ENCODE measurements around the gene SYK. TPM values are rescaled to one million over a fixed set of nuclear protein-coding genes. Genes with fewer than 3 reads are reported as not detected.

The SYK gene
- total and polyA plus RNA-seq, 2 of the 13 experiments (the other 11 are each of a cell fraction or from before 2014, with no cell fraction given): not detected

GRCh38 chr9:90841213-90841612 is 39.6 kb downstream of the SYK start (continued):
- TF ChIP-seq E2F2 (CRISPR knock-in tag; IDR thresholded peaks at IDR 0.05; ENCODE audit: borderline replicate concordance): no peak
- TF ChIP-seq PHB2 (IDR thresholded peaks at IDR 0.05; ENCODE audit: partially characterized antibody): no peak
- TF ChIP-seq TAF1 (CRISPR knock-in tag; IDR thresholded peaks at IDR 0.05): no peak

GRCh38 chr9:90841615-90842014 is 40.0 kb downstream of the SYK start:
- H3K4me3 ChIP-seq (replicated peaks in 1 of 3; ENCODE audit: insufficient read depth in 1 of 3, low read depth in 2 of 3, low read length in 3 of 3): no peak overlapping the region
- H3K9ac ChIP-seq (ENCODE audit: insufficient read depth, low read depth, low read length): no peak overlapping the region
- no peaks in the 10 kb centered on the region for H3K36me3 ChIP-seq (replicated peaks in 1 of 2; ENCODE audit: control insufficient read depth in 1 of 2, insufficient read depth in 2 of 2, low read length in 2 of 2)
- no peaks in the 10 kb centered on the region for H3K79me2 ChIP-seq (ENCODE audit: insufficient read depth, low read length)
- WGBS (ENCODE audit: low lambda C conversion rate): 47% methylated on average over 1 of the region's 1 CpG
- no TSS peak for BruUV-seq (replicated peaks)
- ATAC-seq (no peak), FAIRE-seq (peak; percentile 65), DNase-seq (ENCODE audit: low spot score) (no peak)
- TF ChIP-seq FOXO4 (CRISPR knock-in tag; conservative IDR thresholded peaks at IDR 0.05) (0 out of 2 replicates have a peak, but pooled peaks have one; percentile 52), RAD21 (CRISPR knock-in tag; IDR thresholded peaks at IDR 0.05) (no peak), SETDB1 (CRISPR knock-in tag; IDR thresholded peaks at IDR 0.05; ENCODE audit: borderline replicate concordance) (no peak), FOXP1 (IDR thresholded peaks at IDR 0.05) (0 out of 2 replicates have a peak, but pooled peaks have one; percentile 3), FOXP1 (CRISPR knock-in tag; IDR thresholded peaks at IDR 0.05) (no peak), ATF3 (CRISPR knock-in tag; IDR thresholded peaks at IDR 0.05) (no peak), ZNF646 (CRISPR knock-in tag; IDR thresholded peaks at IDR 0.05) (0 out of 2 replicates have a peak, but pooled peaks have one; percentile 11)
- no peaks in the 10 kb centered on the region for H4K20me1 ChIP-seq (ENCODE audit: insufficient read depth, low read length)
- CTCF ChIA-PET (ENCODE audit: low intra/inter-chr PET ratio, low total read pairs): no interaction called here
- POLR2A ChIA-PET: no interaction called here
- peaks cover 11% of the 10 kb centered on the region for H3K9me3 ChIP-seq (ENCODE audit: low read length)
- H3K27ac ChIP-seq (ENCODE audit: extremely low read length, insufficient read depth, low read length): no peak overlapping the region
- in situ Hi-C loops (cut with HindIII; ENCODE audit: extremely low pct_ligation_motif_present, low pct_unique_long_range_greater_than_20kb): no loop called here
- H3K27me3 ChIP-seq (ENCODE audit: control insufficient read depth in 1 of 2, insufficient read depth in 2 of 2, low read length in 2 of 2): no peaks in the 10 kb centered on the region; a peak in 1 of 5 replicates
- intact Hi-C loops (cut with micrococcal nuclease; ENCODE audit: unreplicated experiment): no loop called here
- no peak overlapping the region for H3K4me2 ChIP-seq (ENCODE audit: low read depth, low read length)
- no peak overlapping the region for H2AFZ ChIP-seq (ENCODE audit: low read length)
- H3K4me1 ChIP-seq (ENCODE audit: insufficient read depth, low read length): no peaks in the 10 kb centered on the region
